ENCODE measurements around the gene SYNDIG1. TPM values are rescaled to one million over a fixed set of nuclear protein-coding genes. Genes with fewer than 3 reads are reported as not detected.

Gene SYNDIG1
- total RNA-seq, 1 experiment from 2014 or later = 5.4 TPM

DNA sequence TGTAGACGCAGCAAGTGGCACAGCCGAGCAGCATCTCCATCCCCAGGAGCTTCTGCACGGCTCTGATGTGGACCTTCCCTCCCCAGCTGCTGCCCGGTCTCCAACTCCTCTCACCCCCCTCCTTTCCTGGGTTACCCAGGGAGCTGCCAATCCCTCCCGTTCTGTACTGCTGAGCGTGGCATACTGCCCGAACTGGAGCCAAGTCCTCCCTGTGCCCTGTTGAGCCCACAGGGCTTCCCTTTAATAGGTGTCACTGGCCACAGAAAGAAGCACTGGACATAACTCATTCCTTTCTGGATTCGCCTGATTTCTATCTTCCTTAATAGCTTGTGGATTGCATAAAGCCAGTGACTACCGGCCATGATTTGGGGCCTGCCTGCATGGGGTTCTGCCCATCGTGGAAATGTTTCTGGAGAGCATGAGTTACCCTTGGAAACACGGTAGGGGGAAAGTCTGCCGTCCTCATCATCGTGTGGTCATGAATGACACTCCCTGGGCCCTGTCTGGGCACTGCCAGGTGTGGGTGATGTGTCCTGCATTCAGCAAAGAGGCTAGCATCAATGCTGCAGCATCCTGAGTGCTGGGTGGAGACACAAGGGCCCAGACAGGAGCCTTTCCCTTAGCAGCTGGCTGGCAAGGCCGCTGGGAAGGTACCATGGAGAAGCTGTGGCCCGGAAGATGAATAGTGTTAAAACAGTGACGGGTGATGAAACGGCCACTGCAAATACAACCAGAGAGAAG, 189.7 kb downstream of the SYNDIG1 start:
- no peak overlapping the region for H3K9ac ChIP-seq (ENCODE audit: extremely low read depth, insufficient read length, low read length)
- peaks cover 0 to 4% of the 10 kb centered on the region in 2 experiments; a peak in 1 of 5 replicates for H3K9me3 Mint-ChIP-seq
- no peak overlapping the region for H3K18ac ChIP-seq (ENCODE audit: insufficient read length, low read depth, low read length)
- H4K91ac ChIP-seq (ENCODE audit: insufficient read length, low read depth, low read length) = no peak overlapping the region
- no peak overlapping the region for H2BK5ac ChIP-seq (ENCODE audit: insufficient read length, low read length)
- TF ChIP-seq CTCF (conservative IDR thresholded peaks at IDR 0.05) = no peak
- no peak overlapping the region for H3K4me2 ChIP-seq (ENCODE audit: insufficient read depth, insufficient read length, low read length)
- H4K20me1 ChIP-seq (ENCODE audit: control insufficient read depth, insufficient read depth, insufficient read length) = no peaks in the 10 kb centered on the region
- no peak for DNase-seq
- H3K79me2 ChIP-seq (ENCODE audit: insufficient read depth, low read length) = no peaks in the 10 kb centered on the region
- no peaks in the 10 kb centered on the region for H3K4me1 Mint-ChIP-seq
- H4K8ac ChIP-seq (replicated peaks; ENCODE audit: insufficient read length, low read depth, low read length) = no peak overlapping the region
- no peaks in the 10 kb centered on the region; a peak in 2 of 7 replicates for H3K36me3 Mint-ChIP-seq (ENCODE audit: insufficient read depth in 1 of 3, low read depth in 3 of 3)
- no peak overlapping the region for H2BK20ac ChIP-seq (ENCODE audit: low read depth, low read length, poor library complexity, severe bottlenecking)
- H2AFZ ChIP-seq (ENCODE audit: low read length) = no peak overlapping the region
- no peaks in the 10 kb centered on the region for H3K23me2 ChIP-seq (ENCODE audit: insufficient read length, low read depth, low read length, poor library complexity, severe bottlenecking)
- no peaks in the 10 kb centered on the region; the same call in 1 of the 2 replicates for H3K27me3 Mint-ChIP-seq (ENCODE audit: low read depth)
- H3K27ac ChIP-seq (ENCODE audit: insufficient read length, low read depth, low read length) = no peak overlapping the region
- 0 out of 7 replicates have a peak overlapping the region, but pooled peaks of 1 of the 3 experiments have one; percentile 44 for H3K27ac Mint-ChIP-seq
- no peak overlapping the region for H2AK5ac ChIP-seq (ENCODE audit: insufficient read length, low read length)
- H3K4me1 ChIP-seq (ENCODE audit: insufficient read depth, low read length) = no peaks in the 10 kb centered on the region
- no peaks in the 10 kb centered on the region for H3K9me3 ChIP-seq (ENCODE audit: control insufficient read depth, low read depth, low read length)
- H3K4ac ChIP-seq (ENCODE audit: low read depth, low read length) = no peak overlapping the region
- H3K4me3 Mint-ChIP-seq = peak overlapping the region in 1 of 2 experiments; percentile 56; a peak in 2 of 5 replicates
- no peak overlapping the region for H3T11ph ChIP-seq (ENCODE audit: low read length)
- no peak overlapping the region for H2BK15ac ChIP-seq (ENCODE audit: low read depth, low read length)
- H4K5ac ChIP-seq (ENCODE audit: insufficient read length, low read depth, low read length) = no peak overlapping the region
- no peak overlapping the region for H2BK12ac ChIP-seq (ENCODE audit: insufficient read length, low read depth, low read length)
- H3K56ac ChIP-seq (ENCODE audit: insufficient read length, low read depth, low read length) = no peak overlapping the region
- no peaks in the 10 kb centered on the region for H3K79me1 ChIP-seq (ENCODE audit: insufficient read depth, low read depth, low read length, poor library complexity, severe bottlenecking)
- H3K14ac ChIP-seq (ENCODE audit: insufficient read depth, low read length) = no peak overlapping the region; the same call in 1 of the 2 replicates
- H3K23ac ChIP-seq (ENCODE audit: insufficient read length, low read depth, low read length) = no peak overlapping the region
- WGBS (ENCODE audit: extremely low coverage, insufficient read length, low lambda C conversion rate) = no CpG with 5 or more reads among the region's 17 CpGs
- no peak overlapping the region for H2BK120ac ChIP-seq (ENCODE audit: low read depth, low read length, poor library complexity, severe bottlenecking)
- H3K27me3 ChIP-seq (ENCODE audit: insufficient read depth, low read length) = no peaks in the 10 kb centered on the region
